Measurements from ENCODE around the gene OLFML3. TPM values are rescaled to one million over a fixed set of nuclear protein-coding genes. Genes with fewer than 3 reads are reported as not detected.

OLFML3 gene
- total RNA-seq, 1 experiment from 2014 or later: 171 TPM

GRCh38 chr1:113934006-113934405, 45.3 kb upstream of the OLFML3 start:
- no peaks in the 10 kb centered on the region for H3K9me3 ChIP-seq (ENCODE audit: control insufficient read depth, low read depth, low read length)
- H4K5ac ChIP-seq (ENCODE audit: insufficient read length, low read depth, low read length): no peak overlapping the region
- no peak overlapping the region for H2BK15ac ChIP-seq (ENCODE audit: low read depth, low read length)
- Mint-ChIP-seq H3K36me3 (ENCODE audit: insufficient read depth in 1 of 3, low read depth in 3 of 3) (peaks cover 0 to 3% (median 3%) of the 10 kb centered on the region in 3 experiments; a peak in 1 of 7 replicates), H3K27me3 (ENCODE audit: low read depth) (no peaks in the 10 kb centered on the region; the same call in 1 of the 2 replicates), H3K9me3 (no peaks in the 10 kb centered on the region; a peak in 1 of 5 replicates), H3K27ac (no peak overlapping the region; a peak in 1 of 7 replicates), H3K4me3 (no peak overlapping the region), H3K4me1 (peaks cover 40 to 43% of the 10 kb centered on the region in 2 experiments)
- H2AK5ac ChIP-seq (ENCODE audit: insufficient read length, low read length): no peak overlapping the region
- H3K9ac ChIP-seq (ENCODE audit: extremely low read depth, insufficient read length, low read length): no peak overlapping the region
- no peak overlapping the region for H2BK5ac ChIP-seq (ENCODE audit: insufficient read length, low read length)
- no peaks in the 10 kb centered on the region for H3K27me3 ChIP-seq (ENCODE audit: insufficient read depth, low read length)
- DNase-seq: no peak
- H3K56ac ChIP-seq (ENCODE audit: insufficient read length, low read depth, low read length): no peak overlapping the region
- no peak overlapping the region for H2BK20ac ChIP-seq (ENCODE audit: low read depth, low read length, poor library complexity, severe bottlenecking)
- no peak overlapping the region for H4K91ac ChIP-seq (ENCODE audit: insufficient read length, low read depth, low read length)
- H2BK120ac ChIP-seq (ENCODE audit: low read depth, low read length, poor library complexity, severe bottlenecking): no peak overlapping the region
- H3K14ac ChIP-seq (ENCODE audit: insufficient read depth, low read length): no peak overlapping the region
- no peak overlapping the region for H2AFZ ChIP-seq (ENCODE audit: low read length)
- H3K18ac ChIP-seq (ENCODE audit: insufficient read length, low read depth, low read length): no peak overlapping the region
- H3K23ac ChIP-seq (ENCODE audit: insufficient read length, low read depth, low read length): no peak overlapping the region
- peaks cover 20% of the 10 kb centered on the region; the same call in 1 of the 2 replicates for H3K79me2 ChIP-seq (ENCODE audit: insufficient read depth, low read length)
- no peak overlapping the region for H4K8ac ChIP-seq (replicated peaks; ENCODE audit: insufficient read length, low read depth, low read length)
- no peaks in the 10 kb centered on the region for H4K20me1 ChIP-seq (ENCODE audit: control insufficient read depth, insufficient read depth, insufficient read length)
- no peak overlapping the region for H2BK12ac ChIP-seq (ENCODE audit: insufficient read length, low read depth, low read length)
- H3K23me2 ChIP-seq (ENCODE audit: insufficient read length, low read depth, low read length, poor library complexity, severe bottlenecking): peaks cover 13% of the 10 kb centered on the region
- H3K4me2 ChIP-seq (ENCODE audit: insufficient read depth, insufficient read length, low read length): no peak overlapping the region
- no peak overlapping the region for H3K4ac ChIP-seq (ENCODE audit: low read depth, low read length)
- TF ChIP-seq CTCF (conservative IDR thresholded peaks at IDR 0.05): no peak
- H3K27ac ChIP-seq (ENCODE audit: insufficient read length, low read depth, low read length): no peak overlapping the region
- no peak overlapping the region for H3T11ph ChIP-seq (ENCODE audit: low read length)
- H3K4me1 ChIP-seq (ENCODE audit: insufficient read depth, low read length): no peaks in the 10 kb centered on the region
- H3K79me1 ChIP-seq (ENCODE audit: insufficient read depth, low read depth, low read length, poor library complexity, severe bottlenecking): no peaks in the 10 kb centered on the region

All from H9 (cell line).